Type B pancreatic cell (in vitro differentiated cells): ENCODE measurements around the gene CST9L. TPM values are rescaled to one million over a fixed set of nuclear protein-coding genes. Genes with fewer than 3 reads are reported as not detected.

Experiments
- DNase-seq: peaks from one replicate; pipeline ENCODE4 v3.0.0; 2021; ENCODE audit warnings: mixed read lengths; ENCODE audit not compliant: unreplicated experiment; ENCODE audit errors: extremely low spot score
- H3K27ac Mint-ChIP-seq: 2 replicates; pipeline ENCODE4 v1.8.0; 2021; ENCODE audit warnings: mild to moderate bottlenecking, mixed read lengths
- H3K27me3 Mint-ChIP-seq: 2 replicates; pipeline ENCODE4 v1.8.0; 2021; ENCODE audit warnings: mixed read lengths
- H3K36me3 Mint-ChIP-seq: 2 replicates; pipeline ENCODE4 v1.8.0; 2021; ENCODE audit warnings: mixed read lengths
- H3K4me1 Mint-ChIP-seq: one replicate; pipeline ENCODE4 v1.8.0; 2021; ENCODE audit warnings: mixed read lengths; ENCODE audit not compliant: unreplicated experiment
- H3K4me3 Mint-ChIP-seq: 2 replicates; pipeline ENCODE4 v1.8.0; 2021; ENCODE audit warnings: mild to moderate bottlenecking, mixed read lengths
- H3K9me3 Mint-ChIP-seq: 2 replicates; pipeline ENCODE4 v1.8.0; 2021; ENCODE audit warnings: mixed read lengths
- total RNA-seq: library from RNA; stranded (reverse); gene quantifications from 2 replicates; pipeline ENCODE4 v1.2.1, GENCODE V29; 2021; ENCODE audit warnings: low replicate concordance
- TF ChIP-seq, protein P1 (sequence below): fragments of 200-600 bp; sonication (generic); conservative IDR thresholded peaks from 2 replicates; pipeline ENCODE4 v1.5.0; 2021; ENCODE audit warnings: antibody characterized with exemption, mild to moderate bottlenecking

Gene CST9L
- total RNA-seq, 1 donor from 2014 or later: not detected

DNA sequence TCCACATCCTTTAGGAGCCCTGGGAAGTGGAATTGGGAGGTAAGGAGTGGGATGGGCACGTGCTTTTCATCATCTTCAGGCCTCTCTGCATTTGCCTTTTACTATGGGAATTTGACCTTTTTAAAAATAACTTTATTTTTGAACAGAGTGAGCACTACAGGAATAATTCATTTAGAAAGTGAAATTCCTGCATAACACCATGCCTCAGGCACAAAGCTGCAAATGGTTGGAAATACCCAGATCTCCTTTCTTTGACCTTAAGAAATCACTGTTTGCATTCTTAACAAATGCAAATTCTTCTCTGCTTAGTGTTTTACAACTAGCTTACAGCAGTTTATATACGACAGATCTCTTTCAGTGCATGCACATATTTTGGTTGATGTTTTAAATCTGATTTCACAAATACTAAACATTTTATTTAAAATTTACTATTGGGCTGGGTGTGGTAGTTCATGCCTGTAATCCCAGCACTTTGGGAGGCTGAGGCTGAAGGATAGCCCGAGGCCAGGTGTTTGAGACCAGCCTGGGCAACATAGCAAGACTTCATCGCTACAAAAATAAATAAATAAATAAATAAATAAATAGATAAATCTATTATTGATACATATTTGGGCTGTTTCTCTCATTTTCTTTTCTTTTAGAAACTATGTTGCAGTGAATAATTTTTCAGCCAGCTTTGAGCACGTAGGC lies 52.9 kb downstream of the CST9L start:
- H3K9me3 Mint-ChIP-seq: no peaks in the 10 kb centered on the region
- no peak for DNase-seq
- H3K27ac Mint-ChIP-seq: no peak overlapping the region
- no peaks in the 10 kb centered on the region for H3K36me3 Mint-ChIP-seq
- no peaks in the 10 kb centered on the region for H3K27me3 Mint-ChIP-seq
- TF ChIP-seq, protein P1, sequence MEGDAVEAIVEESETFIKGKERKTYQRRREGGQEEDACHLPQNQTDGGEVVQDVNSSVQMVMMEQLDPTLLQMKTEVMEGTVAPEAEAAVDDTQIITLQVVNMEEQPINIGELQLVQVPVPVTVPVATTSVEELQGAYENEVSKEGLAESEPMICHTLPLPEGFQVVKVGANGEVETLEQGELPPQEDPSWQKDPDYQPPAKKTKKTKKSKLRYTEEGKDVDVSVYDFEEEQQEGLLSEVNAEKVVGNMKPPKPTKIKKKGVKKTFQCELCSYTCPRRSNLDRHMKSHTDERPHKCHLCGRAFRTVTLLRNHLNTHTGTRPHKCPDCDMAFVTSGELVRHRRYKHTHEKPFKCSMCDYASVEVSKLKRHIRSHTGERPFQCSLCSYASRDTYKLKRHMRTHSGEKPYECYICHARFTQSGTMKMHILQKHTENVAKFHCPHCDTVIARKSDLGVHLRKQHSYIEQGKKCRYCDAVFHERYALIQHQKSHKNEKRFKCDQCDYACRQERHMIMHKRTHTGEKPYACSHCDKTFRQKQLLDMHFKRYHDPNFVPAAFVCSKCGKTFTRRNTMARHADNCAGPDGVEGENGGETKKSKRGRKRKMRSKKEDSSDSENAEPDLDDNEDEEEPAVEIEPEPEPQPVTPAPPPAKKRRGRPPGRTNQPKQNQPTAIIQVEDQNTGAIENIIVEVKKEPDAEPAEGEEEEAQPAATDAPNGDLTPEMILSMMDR: no peak
- peaks cover 6% of the 10 kb centered on the region for H3K4me1 Mint-ChIP-seq
- H3K4me3 Mint-ChIP-seq: no peak overlapping the region

DNA sequence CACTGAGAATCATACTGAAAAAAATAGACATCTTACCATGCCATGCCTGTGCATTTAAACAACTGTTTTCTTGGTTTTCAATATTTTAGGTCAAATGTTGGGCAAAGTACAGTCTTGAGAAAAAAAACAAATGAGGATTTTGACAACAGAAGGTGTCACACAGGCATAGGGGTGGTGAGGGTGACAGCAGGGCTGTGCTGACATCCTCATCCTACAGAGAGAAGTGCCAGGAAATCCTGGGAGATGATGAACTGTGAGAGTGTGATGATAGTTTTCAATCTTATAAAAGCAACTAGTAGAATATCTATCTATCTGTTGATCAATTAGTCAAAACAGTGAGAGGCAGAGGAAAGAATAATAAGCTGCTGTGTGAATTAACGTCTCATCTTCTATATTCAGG lies 53.4 kb downstream of the CST9L start:
- Mint-ChIP-seq H3K4me1 (peaks cover 1% of the 10 kb centered on the region), H3K27me3 (no peaks in the 10 kb centered on the region), H3K9me3 (no peaks in the 10 kb centered on the region), H3K27ac (no peak overlapping the region), H3K36me3 (no peaks in the 10 kb centered on the region), H3K4me3 (no peak overlapping the region)
- no peak for DNase-seq
- TF ChIP-seq, protein P1: no peak

Other genes with a start within 250 kb of the CST9L start
- 22.3 and 25.7 TPM in 2 replicates for gene NXT1, start 217.7 kb downstream of the CST9L start, total RNA-seq
- gene GZF1, start 206.3 kb downstream of the CST9L start, total RNA-seq: 13.4 and 14.4 TPM in 2 replicates
- gene NAPB, start 147.0 kb downstream of the CST9L start, total RNA-seq: 10.5 and 15.1 TPM in 2 replicates
- gene CSTL1, start 128.8 kb downstream of the CST9L start, total RNA-seq: not detected in 2 replicates
- not detected in 2 replicates for gene CST11, start 115.6 kb downstream of the CST9L start, total RNA-seq
- gene CST8, start 77.4 kb downstream of the CST9L start, total RNA-seq: not detected in 2 replicates
- gene CST9, start 37.4 kb upstream of the CST9L start, total RNA-seq: not detected in 2 replicates
- gene CST3, start 69.5 kb upstream of the CST9L start, total RNA-seq: 291 and 483 TPM in 2 replicates
- 2.1 and 56.8 TPM in 2 replicates for gene CST4, start 120.6 kb upstream of the CST9L start, total RNA-seq
- gene CST1, start 182.5 kb upstream of the CST9L start, total RNA-seq: 53.5 and 409 TPM in 2 replicates